ENCODE data around the gene GSTM1.

GRCh38 chr1:109740615-109741373, 53.2 kb downstream of the GSTM1 start, which contains the start of gene GSTM3:
- TF ChIP-seq CTCF (IDR thresholded peaks at IDR 0.05) (no peak), POLR2AphosphoS5 (IDR thresholded peaks at IDR 0.05) (no peak)

Measured in stomach (tissue), 4 donors.